Sigmoid colon (tissue), 7 donors: Measurements from ENCODE around the gene ZBTB2. TPM values are rescaled to one million over a fixed set of nuclear protein-coding genes. Genes with fewer than 3 reads are reported as not detected.

Experiments
- DNase-seq: peaks from one replicate; pipeline ENCODE4 v3.0.0-alpha.2; 2019
- H3K27ac ChIP-seq, 4 donors: fragments of 200-600 bp; sonication (generic); one replicate each; pipeline ENCODE4 v1.5.1; 2016 to 2019; ENCODE audit warnings: mild to moderate bottlenecking in 1 of 4
- H3K27me3 ChIP-seq, 3 donors: fragments of 200-600 bp; sonication (generic); one replicate each; pipeline ENCODE4 v1.5.1; 2019; ENCODE audit warnings: mild to moderate bottlenecking in 1 of 3
- H3K36me3 ChIP-seq, 4 donors: fragments of 200-600 bp; sonication (generic); one replicate each; pipeline ENCODE4 v1.5.1; 2016 to 2019
- H3K4me1 ChIP-seq, 4 donors: fragments of 200-600 bp; sonication (generic); one replicate each; pipeline ENCODE4 v1.5.1; 2017 to 2019
- H3K4me3 ChIP-seq, 4 donors: fragments of 200-600 bp; sonication (generic); one replicate each; pipeline ENCODE4 v1.5.1; 2017 to 2019; ENCODE audit warnings: mild to moderate bottlenecking in 2 of 4, moderate library complexity in 1 of 4
- H3K9me3 ChIP-seq, 4 donors: fragments of 200-600 bp in 3 of 4; sonication (generic) in 3 of 4; one replicate each; pipeline versions ENCODE4 v1.5.1 to v1.6.1; 2013 to 2019
- EP300 ChIP-seq, 4 donors: sonication (generic); formaldehyde crosslinking; IDR thresholded peaks; one replicate each; pipeline ENCODE4 v1.6.1; 2017; ENCODE audit warnings: antibody characterized with exemption in 4 of 4
- POLR2A ChIP-seq, 2 donors: fragments of 450-650 bp; IDR thresholded peaks; one replicate each; pipeline ENCODE4 v1.6.1; 2016; ENCODE audit warnings: antibody characterized with exemption in 2 of 2, mild to moderate bottlenecking in 2 of 2, moderate library complexity in 2 of 2
- POLR2AphosphoS5 ChIP-seq, 4 donors: sonication (generic); formaldehyde crosslinking; IDR thresholded peaks; one replicate each; pipeline ENCODE4 v1.6.1; 2017; ENCODE audit warnings: antibody characterized with exemption in 4 of 4
- WGBS, 2 donors: extraction: QIAGEN DNeasy Blood & Tissue Kit; methylation state at CpG; one replicate each; pipeline ENCODE4 v1.1.7; 2013; 5-methylcytosine and 5-hydroxymethylcytosine counted together
- intact Hi-C: fragments of 100-400 bp; cut with DNase I; formaldehyde crosslinking; loops from one replicate; pipeline ENCODE4 v1.15.1; 2023
- polyA plus RNA-seq, 3 donors: library from polyadenylated mRNA; stranded (reverse); fragments of 200-250 nt; gene quantifications; one replicate each; pipeline ENCODE4 v1.2.3, GENCODE V29; 2013
- total RNA-seq, 4 donors: library from RNA; depleted of rRNA; stranded (reverse); fragments of >200 nt; gene quantifications; one replicate each; pipeline ENCODE4 v1.1.0, GENCODE V29; 2016
- TF ChIP-seq, protein P1 (sequence below), 4 experiments: fragments of 450-650 bp in 3 of 4; fragments of 200-600 bp in 1 of 4; IDR thresholded peaks; one replicate each; pipeline ENCODE4 v1.5.1; 2016 to 2019; ENCODE audit warnings: antibody characterized with exemption in 4 of 4, mild to moderate bottlenecking in 3 of 4, moderate library complexity in 2 of 4
- donor health status: healthy with polysubstance abuse.
- donor health status: Bipolar disorder and iron deficiency.
- donor health status: healthy.

ZBTB2 gene
- total and polyA plus RNA-seq, 7 donors = 5.8 to 11.5 (median 8.6) TPM

DNA sequence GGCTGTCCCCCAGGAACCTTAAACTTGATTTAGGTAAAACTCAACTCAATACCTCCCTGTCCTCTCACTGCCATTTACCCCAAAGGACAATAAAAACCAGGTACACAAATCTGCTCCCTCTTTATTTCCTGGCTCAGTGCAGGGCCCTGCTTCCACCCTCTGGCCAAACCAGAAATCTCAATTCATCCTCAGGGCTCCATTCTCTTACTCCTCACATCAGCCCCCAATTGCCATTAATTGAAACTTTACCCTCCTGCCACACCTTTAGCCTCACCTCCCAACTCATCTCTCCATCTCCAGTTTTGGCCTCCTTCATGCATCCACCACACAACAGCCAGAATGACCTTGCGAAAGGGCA, 10.5 kb downstream of the ZBTB2 start:
- intact Hi-C loops = no loop called here
- DNase-seq = no peak
- peaks cover 0 to 9% (median 0%) of the 10 kb centered on the region in 4 donors for H3K4me1 ChIP-seq
- H3K27me3 ChIP-seq = no peaks in the 10 kb centered on the region
- peaks cover 0 to 3% (median 0%) of the 10 kb centered on the region in 4 donors for H3K36me3 ChIP-seq
- H3K4me3 ChIP-seq = no peak overlapping the region
- WGBS, 2 donors = 95% methylated on average over 1 of the region's 1 CpG
- H3K9me3 ChIP-seq = no peaks in the 10 kb centered on the region
- H3K27ac ChIP-seq = no peak overlapping the region
- TF ChIP-seq POLR2AphosphoS5 (IDR thresholded peaks at IDR 0.05) (no peak), EP300 (IDR thresholded peaks at IDR 0.05) (no peak), POLR2A (IDR thresholded peaks at IDR 0.05) (no peak)
- TF ChIP-seq, protein P1, sequence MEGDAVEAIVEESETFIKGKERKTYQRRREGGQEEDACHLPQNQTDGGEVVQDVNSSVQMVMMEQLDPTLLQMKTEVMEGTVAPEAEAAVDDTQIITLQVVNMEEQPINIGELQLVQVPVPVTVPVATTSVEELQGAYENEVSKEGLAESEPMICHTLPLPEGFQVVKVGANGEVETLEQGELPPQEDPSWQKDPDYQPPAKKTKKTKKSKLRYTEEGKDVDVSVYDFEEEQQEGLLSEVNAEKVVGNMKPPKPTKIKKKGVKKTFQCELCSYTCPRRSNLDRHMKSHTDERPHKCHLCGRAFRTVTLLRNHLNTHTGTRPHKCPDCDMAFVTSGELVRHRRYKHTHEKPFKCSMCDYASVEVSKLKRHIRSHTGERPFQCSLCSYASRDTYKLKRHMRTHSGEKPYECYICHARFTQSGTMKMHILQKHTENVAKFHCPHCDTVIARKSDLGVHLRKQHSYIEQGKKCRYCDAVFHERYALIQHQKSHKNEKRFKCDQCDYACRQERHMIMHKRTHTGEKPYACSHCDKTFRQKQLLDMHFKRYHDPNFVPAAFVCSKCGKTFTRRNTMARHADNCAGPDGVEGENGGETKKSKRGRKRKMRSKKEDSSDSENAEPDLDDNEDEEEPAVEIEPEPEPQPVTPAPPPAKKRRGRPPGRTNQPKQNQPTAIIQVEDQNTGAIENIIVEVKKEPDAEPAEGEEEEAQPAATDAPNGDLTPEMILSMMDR (IDR thresholded peaks at IDR 0.05) = no peak

DNA sequence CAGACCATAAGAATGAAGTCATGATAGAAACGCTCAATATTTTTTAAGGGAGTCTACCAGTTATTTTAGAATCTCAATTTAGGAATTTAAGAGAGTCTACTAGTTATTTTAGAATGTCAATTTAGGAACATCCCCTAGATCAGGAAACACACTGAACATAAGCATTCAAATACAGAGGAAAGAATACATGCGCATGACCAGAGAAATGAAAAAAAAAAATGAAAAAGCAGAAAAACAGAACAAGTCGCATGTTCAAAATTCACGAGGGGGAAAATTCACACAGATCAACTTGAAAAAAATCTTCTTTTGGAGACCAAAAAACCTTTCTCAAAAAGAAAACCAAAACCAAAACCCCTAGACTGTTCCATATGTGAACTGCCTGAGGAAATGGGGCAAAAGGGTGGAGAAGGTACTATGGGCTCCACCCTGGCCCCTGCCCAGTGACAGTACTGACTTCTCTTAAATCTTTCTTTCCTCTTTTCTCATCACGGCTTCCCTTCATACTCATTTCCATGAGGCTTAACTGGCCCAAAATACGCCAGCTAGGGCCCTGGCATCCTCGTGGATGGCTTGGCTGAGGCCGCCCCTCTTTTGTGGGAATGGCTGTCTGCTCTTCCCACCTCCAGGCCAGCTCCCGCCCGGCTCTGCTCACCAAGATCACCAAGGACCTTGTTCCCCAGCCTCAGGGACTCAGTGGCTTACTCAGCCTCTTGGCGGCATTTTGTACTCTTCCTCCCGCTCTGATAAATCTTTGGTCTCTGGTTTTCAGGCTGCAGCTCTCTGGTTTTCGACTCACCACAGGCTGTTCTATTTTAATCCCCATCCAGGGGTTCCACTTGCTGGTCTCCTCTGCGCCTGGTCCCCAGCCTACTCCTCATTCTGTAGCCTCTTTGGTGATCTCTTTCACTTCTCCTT, 11.2 kb downstream of the ZBTB2 start:
- DNase-seq = no peak
- no peaks in the 10 kb centered on the region for H3K27me3 ChIP-seq
- H3K27ac ChIP-seq = peak overlapping the region in 1 of 4 donors; percentile 17
- intact Hi-C loops = no loop called here
- H3K4me1 ChIP-seq = peaks cover 0 to 9% (median 0%) of the 10 kb centered on the region in 4 donors
- no peak overlapping the region for H3K4me3 ChIP-seq
- H3K9me3 ChIP-seq = no peaks in the 10 kb centered on the region
- 73 to 88% methylated on average over 14 of the region's 14 CpGs for WGBS, 2 donors
- no peak for TF ChIP-seq POLR2A (IDR thresholded peaks at IDR 0.05)
- no peak for TF ChIP-seq POLR2AphosphoS5 (IDR thresholded peaks at IDR 0.05)
- H3K36me3 ChIP-seq = peaks cover 0 to 3% (median 0%) of the 10 kb centered on the region in 4 donors

GRCh38 chr6:151377095-151377494, 14.3 kb downstream of the ZBTB2 start:
- Histone ChIP-seq H3K4me3 (no peak overlapping the region), H3K4me1 (peaks cover 0 to 9% (median 2%) of the 10 kb centered on the region in 4 donors), H3K36me3 (peaks cover 0 to 7% (median 2%) of the 10 kb centered on the region in 4 donors), H3K27me3 (no peaks in the 10 kb centered on the region), H3K27ac (no peak overlapping the region), H3K9me3 (no peaks in the 10 kb centered on the region)
- no peak for TF ChIP-seq POLR2AphosphoS5 (IDR thresholded peaks at IDR 0.05)
- no peak for DNase-seq
- WGBS, 2 donors = 81 to 85% methylated on average over 3 of the region's 3 CpGs
- intact Hi-C loops = no loop called here

DNA sequence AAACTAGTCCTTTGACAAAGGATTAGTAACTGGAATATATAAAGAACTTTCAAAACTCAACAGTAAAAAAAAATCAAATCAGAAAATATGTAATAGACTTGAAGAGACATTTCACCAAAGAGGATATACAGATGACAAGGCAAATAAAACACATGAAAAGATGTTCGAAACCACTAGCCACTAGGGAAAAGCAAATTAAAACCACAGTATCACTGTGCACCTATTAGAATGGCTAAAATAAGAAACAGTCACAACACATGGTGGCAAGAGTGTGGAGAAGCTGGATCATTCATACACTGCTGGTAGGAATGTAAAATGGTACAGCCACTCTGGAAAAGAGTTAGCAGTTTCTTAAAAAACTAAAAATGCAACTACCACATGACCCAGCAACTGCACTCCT, 14.9 kb downstream of the ZBTB2 start:
- intact Hi-C loops = no loop called here
- Histone ChIP-seq H3K4me1 (peaks cover 0 to 9% (median 2%) of the 10 kb centered on the region in 4 donors), H3K4me3 (no peak overlapping the region), H3K36me3 (peaks cover 0 to 14% (median 4%) of the 10 kb centered on the region in 4 donors), H3K9me3 (no peaks in the 10 kb centered on the region), H3K27me3 (no peaks in the 10 kb centered on the region), H3K27ac (no peak overlapping the region)
- DNase-seq = no peak
- 47 to 80% methylated on average over 1 of the region's 1 CpG for WGBS, 2 donors
- no peak for TF ChIP-seq POLR2A (IDR thresholded peaks at IDR 0.05)
- TF ChIP-seq, protein P1 (IDR thresholded peaks at IDR 0.05) = no peak
- no peak for TF ChIP-seq POLR2AphosphoS5 (IDR thresholded peaks at IDR 0.05)
- no peak for TF ChIP-seq EP300 (IDR thresholded peaks at IDR 0.05)

DNA sequence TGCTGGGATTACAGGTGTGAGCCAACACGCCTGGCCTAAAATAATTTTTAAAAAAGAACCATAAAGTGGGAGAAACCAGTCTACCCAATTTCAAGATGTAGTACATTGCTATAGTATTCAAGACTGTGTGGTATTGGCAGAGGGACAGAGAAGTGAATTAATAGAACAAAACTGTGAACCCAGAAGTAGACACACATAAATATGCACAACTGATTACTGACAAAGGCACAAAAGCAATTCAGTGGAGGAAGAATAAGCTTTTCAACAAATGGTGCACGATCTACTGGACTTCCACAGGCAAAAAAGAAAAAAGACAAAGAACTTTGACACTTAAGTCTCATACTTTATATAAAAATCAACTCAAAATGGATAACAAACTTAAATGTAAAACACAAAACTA, 15.5 kb downstream of the ZBTB2 start:
- Histone ChIP-seq H3K9me3 (no peaks in the 10 kb centered on the region), H3K4me3 (no peak overlapping the region), H3K27ac (no peak overlapping the region), H3K36me3 (peaks cover 0 to 20% (median 7%) of the 10 kb centered on the region in 4 donors), H3K4me1 (peaks cover 0 to 8% (median 2%) of the 10 kb centered on the region in 4 donors), H3K27me3 (no peaks in the 10 kb centered on the region)
- DNase-seq = no peak
- 92 to 94% methylated on average over 2 of the region's 2 CpGs for WGBS, 2 donors
- intact Hi-C loops = no loop called here
- TF ChIP-seq, protein P1 (IDR thresholded peaks at IDR 0.05) = no peak
- TF ChIP-seq EP300 (IDR thresholded peaks at IDR 0.05) (no peak), POLR2A (IDR thresholded peaks at IDR 0.05) (no peak), POLR2AphosphoS5 (IDR thresholded peaks at IDR 0.05) (no peak)
